SKM-1 (cell line): ENCODE results near the gene ITGB8.
A peak's percentile ranks its signal among the peaks of the same experiment; 100 is the strongest.

Experiments used
- DNase-seq: peaks from one replicate; lab custom pipeline; 2025; ENCODE audit not compliant: unreplicated experiment; lab: John Stamatoyannopoulos, UW

ITGB8 gene

GRCh38 chr7:20374399-20374798 is 43.7 kb downstream of the ITGB8 start:
- DNase-seq = no peak

GRCh38 chr7:20376796-20377195 is 46.1 kb downstream of the ITGB8 start:
- DNase-seq = no peak

GRCh38 chr7:20381406-20382034 is 50.8 kb downstream of the ITGB8 start:
- no peak for DNase-seq

GRCh38 chr7:20383351-20383750 is 52.7 kb downstream of the ITGB8 start:
- DNase-seq = no peak

- DNase-seq = no peak
These were observed 54.4 kb downstream of the ITGB8 start for GRCh38 chr7:20385126-20385525.

GRCh38 chr7:20388084-20388483 is 57.4 kb downstream of the ITGB8 start:
- DNase-seq = no peak

- DNase-seq = peak; percentile 48
These were observed 58.5 kb downstream of the ITGB8 start for GRCh38 chr7:20389192-20389591.

GRCh38 chr7:20393021-20393610 is 62.4 kb downstream of the ITGB8 start:
- no peak for DNase-seq

GRCh38 chr7:20393616-20394015 is 62.9 kb downstream of the ITGB8 start:
- no peak for DNase-seq

- no peak for DNase-seq
These were observed 63.6 kb downstream of the ITGB8 start for GRCh38 chr7:20394284-20394683.

- DNase-seq = peak; percentile 29
These were observed 64.4 kb downstream of the ITGB8 start for GRCh38 chr7:20395104-20395503.

- no peak for DNase-seq
These were observed 64.8 kb downstream of the ITGB8 start for GRCh38 chr7:20395511-20395910.

- no peak for DNase-seq
These were observed 68.8 kb downstream of the ITGB8 start for GRCh38 chr7:20399521-20399920.

GRCh38 chr7:20401861-20402746 is 71.4 kb downstream of the ITGB8 start:
- no peak for DNase-seq

GRCh38 chr7:20402747-20403230 is 72.1 kb downstream of the ITGB8 start:
- DNase-seq = no peak

GRCh38 chr7:20403331-20403730 is 72.6 kb downstream of the ITGB8 start:
- no peak for DNase-seq

- DNase-seq = no peak
These were observed 73.6 kb downstream of the ITGB8 start for GRCh38 chr7:20404320-20404719.

GRCh38 chr7:20407585-20408466 is 77.1 kb downstream of the ITGB8 start:
- no peak for DNase-seq

GRCh38 chr7:20408467-20408826 is 77.7 kb downstream of the ITGB8 start:
- no peak for DNase-seq

GRCh38 chr7:20409961-20410360 is 79.3 kb downstream of the ITGB8 start:
- no peak for DNase-seq

GRCh38 chr7:20411372-20411771 is 80.7 kb downstream of the ITGB8 start:
- no peak for DNase-seq
